ENCODE data around the gene ITSN2.

The ITSN2 gene

DNA sequence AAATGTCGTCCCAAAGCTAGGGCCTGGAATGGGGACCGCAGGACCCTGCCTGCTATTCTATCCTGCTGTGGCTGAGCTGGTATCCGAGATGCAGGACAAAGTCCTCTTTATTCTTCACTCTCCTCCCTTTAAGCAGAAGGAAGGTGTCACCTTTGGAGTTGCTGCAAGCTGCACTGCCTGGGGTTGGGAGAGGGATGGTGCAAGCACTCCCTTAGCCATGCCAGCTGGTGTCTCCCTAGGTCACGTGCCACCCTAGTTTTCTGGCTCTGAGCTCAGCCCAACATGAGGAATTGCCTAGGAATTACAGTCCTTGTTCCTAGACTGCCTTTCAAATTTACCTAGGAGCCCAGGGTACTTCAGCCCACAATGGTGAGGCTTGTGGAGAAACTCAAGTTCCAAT, 206.9 kb downstream of the ITSN2 start:
- no peak overlapping the region for H3K4me3 ChIP-seq (replicated peaks in 1 of 2; ENCODE audit: low read depth in 2 of 2, low read length in 2 of 2)
- DNase-seq (ENCODE audit: low read depth in 2 of 2) = no peak
- TF ChIP-seq, protein P1, sequence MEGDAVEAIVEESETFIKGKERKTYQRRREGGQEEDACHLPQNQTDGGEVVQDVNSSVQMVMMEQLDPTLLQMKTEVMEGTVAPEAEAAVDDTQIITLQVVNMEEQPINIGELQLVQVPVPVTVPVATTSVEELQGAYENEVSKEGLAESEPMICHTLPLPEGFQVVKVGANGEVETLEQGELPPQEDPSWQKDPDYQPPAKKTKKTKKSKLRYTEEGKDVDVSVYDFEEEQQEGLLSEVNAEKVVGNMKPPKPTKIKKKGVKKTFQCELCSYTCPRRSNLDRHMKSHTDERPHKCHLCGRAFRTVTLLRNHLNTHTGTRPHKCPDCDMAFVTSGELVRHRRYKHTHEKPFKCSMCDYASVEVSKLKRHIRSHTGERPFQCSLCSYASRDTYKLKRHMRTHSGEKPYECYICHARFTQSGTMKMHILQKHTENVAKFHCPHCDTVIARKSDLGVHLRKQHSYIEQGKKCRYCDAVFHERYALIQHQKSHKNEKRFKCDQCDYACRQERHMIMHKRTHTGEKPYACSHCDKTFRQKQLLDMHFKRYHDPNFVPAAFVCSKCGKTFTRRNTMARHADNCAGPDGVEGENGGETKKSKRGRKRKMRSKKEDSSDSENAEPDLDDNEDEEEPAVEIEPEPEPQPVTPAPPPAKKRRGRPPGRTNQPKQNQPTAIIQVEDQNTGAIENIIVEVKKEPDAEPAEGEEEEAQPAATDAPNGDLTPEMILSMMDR (IDR thresholded peaks at IDR 0.05; ENCODE audit: low read depth, low read length) = no peak
